Suprapubic skin (tissue), 4 donors: ENCODE results near the gene PRKACA. TPM values are rescaled to one million over a fixed set of nuclear protein-coding genes. Genes with fewer than 3 reads are reported as not detected.

Source experiments
- DNase-seq, 2 donors: peaks; one replicate each; pipeline ENCODE4 v3.0.0-alpha.2; 2019; ENCODE audit warnings: low spot score in 2 of 2
- H3K27ac ChIP-seq: fragments of 200-600 bp; sonication (generic); one replicate; pipeline ENCODE4 v1.5.1; 2019
- H3K27me3 ChIP-seq: fragments of 200-600 bp; sonication (generic); one replicate; pipeline ENCODE4 v1.5.1; 2019
- H3K36me3 ChIP-seq: fragments of 200-600 bp; sonication (generic); one replicate; pipeline ENCODE4 v1.5.1; 2019
- H3K4me1 ChIP-seq: fragments of 200-600 bp; sonication (generic); one replicate; pipeline ENCODE4 v1.5.1; 2019
- H3K4me3 ChIP-seq: fragments of 200-600 bp; sonication (generic); one replicate; pipeline ENCODE4 v1.5.1; 2019; ENCODE audit warnings: mild to moderate bottlenecking
- H3K9me3 ChIP-seq: fragments of 200-600 bp; sonication (generic); one replicate; pipeline ENCODE4 v1.5.1; 2019
- EP300 ChIP-seq: sonication (generic); formaldehyde crosslinking; IDR thresholded peaks from one replicate; pipeline ENCODE4 v1.6.1; 2017; ENCODE audit warnings: antibody characterized with exemption
- POLR2A ChIP-seq, 2 donors: fragments of 450-650 bp; IDR thresholded peaks; one replicate each; pipeline ENCODE4 v1.6.1; 2017; ENCODE audit warnings: antibody characterized with exemption in 2 of 2, mild to moderate bottlenecking in 2 of 2, moderate library complexity in 2 of 2
- POLR2AphosphoS5 ChIP-seq, 3 donors: sonication (generic); formaldehyde crosslinking; IDR thresholded peaks; one replicate each; pipeline ENCODE4 v1.6.1; 2017; ENCODE audit warnings: antibody characterized with exemption in 3 of 3
- WGBS: methylation state at CpG from one replicate; pipeline ENCODE4 v1.1.5; 2018; 5-methylcytosine and 5-hydroxymethylcytosine counted together
- total RNA-seq, 4 donors: library from RNA; depleted of rRNA; stranded (reverse); fragments of >200 nt; gene quantifications; one replicate each; pipeline ENCODE4 v1.1.0, GENCODE V29; 2016
- TF ChIP-seq, protein P1 (sequence below), 2 donors: fragments of 200-600 bp in 1 of 2; fragments of 450-650 bp in 1 of 2; sonication (generic) in 1 of 2; IDR thresholded peaks; one replicate each; pipeline ENCODE4 v1.5.1; 2016 to 2019; ENCODE audit warnings: antibody characterized with exemption in 2 of 2, mild to moderate bottlenecking in 1 of 2, moderate library complexity in 1 of 2

PRKACA gene
- total RNA-seq, 4 donors from 2014 or later, result 22.1 to 42.6 (median 31.2) TPM

DNA sequence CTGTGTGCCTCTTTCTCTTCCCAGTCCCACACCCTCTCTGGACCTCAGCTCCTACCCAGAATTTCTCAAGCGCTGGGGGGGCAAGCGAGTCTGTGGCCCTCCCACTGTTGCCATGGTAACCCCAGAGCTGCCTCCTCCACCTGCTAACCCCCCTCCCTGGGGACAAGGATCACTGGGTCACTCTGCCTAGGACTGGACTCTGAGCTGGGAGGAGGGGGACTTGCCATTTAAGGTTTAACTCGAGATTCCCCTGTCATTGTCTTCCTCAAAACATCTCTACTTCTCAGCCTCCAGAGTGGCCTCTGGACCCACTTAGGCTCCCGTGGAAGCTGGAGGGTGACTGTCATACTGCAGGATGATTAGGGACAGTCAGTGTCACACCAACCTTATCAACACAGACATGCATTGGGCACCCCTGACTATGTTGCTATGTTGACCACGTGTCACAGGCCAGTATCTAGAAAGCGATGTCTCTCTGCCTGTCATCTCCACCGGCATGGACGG lies 57.9 kb downstream of the PRKACA start:
- H3K27ac ChIP-seq, result no peak overlapping the region
- H3K4me3 ChIP-seq, result no peak overlapping the region
- no peaks in the 10 kb centered on the region for H3K36me3 ChIP-seq
- WGBS, result 58% methylated on average over 8 of the region's 8 CpGs
- H3K4me1 ChIP-seq, result peaks cover 15% of the 10 kb centered on the region
- no peak for DNase-seq
- H3K27me3 ChIP-seq, result peaks cover 42% of the 10 kb centered on the region
- TF ChIP-seq POLR2A (IDR thresholded peaks at IDR 0.05) (no peak), POLR2AphosphoS5 (IDR thresholded peaks at IDR 0.05) (no peak), EP300 (no peak)
- TF ChIP-seq, protein P1, sequence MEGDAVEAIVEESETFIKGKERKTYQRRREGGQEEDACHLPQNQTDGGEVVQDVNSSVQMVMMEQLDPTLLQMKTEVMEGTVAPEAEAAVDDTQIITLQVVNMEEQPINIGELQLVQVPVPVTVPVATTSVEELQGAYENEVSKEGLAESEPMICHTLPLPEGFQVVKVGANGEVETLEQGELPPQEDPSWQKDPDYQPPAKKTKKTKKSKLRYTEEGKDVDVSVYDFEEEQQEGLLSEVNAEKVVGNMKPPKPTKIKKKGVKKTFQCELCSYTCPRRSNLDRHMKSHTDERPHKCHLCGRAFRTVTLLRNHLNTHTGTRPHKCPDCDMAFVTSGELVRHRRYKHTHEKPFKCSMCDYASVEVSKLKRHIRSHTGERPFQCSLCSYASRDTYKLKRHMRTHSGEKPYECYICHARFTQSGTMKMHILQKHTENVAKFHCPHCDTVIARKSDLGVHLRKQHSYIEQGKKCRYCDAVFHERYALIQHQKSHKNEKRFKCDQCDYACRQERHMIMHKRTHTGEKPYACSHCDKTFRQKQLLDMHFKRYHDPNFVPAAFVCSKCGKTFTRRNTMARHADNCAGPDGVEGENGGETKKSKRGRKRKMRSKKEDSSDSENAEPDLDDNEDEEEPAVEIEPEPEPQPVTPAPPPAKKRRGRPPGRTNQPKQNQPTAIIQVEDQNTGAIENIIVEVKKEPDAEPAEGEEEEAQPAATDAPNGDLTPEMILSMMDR (IDR thresholded peaks at IDR 0.05), result no peak
- no peaks in the 10 kb centered on the region for H3K9me3 ChIP-seq

DNA sequence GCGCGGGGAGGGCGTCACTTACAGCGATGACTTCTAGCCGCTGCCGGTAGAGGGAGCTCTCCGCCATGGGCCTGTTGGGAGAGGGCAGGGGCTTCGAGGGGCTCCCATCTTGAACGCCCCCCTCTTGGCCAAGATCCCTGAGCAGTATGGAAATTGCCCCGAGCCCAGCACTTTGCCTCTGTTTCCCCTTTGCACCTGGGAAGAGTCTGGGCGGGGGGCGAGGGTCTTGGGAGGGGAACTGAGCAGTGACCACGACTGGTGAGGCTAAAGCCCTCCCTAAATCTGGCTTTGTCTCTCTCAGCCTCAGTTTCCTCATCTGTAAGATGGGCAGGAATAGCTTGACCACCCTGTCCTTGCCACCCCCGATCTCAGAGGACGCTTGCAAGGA lies 58.5 kb downstream of the PRKACA start:
- Histone ChIP-seq H3K36me3 (no peaks in the 10 kb centered on the region), H3K4me1 (peaks cover 15% of the 10 kb centered on the region), H3K27me3 (peaks cover 42% of the 10 kb centered on the region), H3K27ac (no peak overlapping the region), H3K9me3 (no peaks in the 10 kb centered on the region), H3K4me3 (no peak overlapping the region)
- no peak for DNase-seq
- TF ChIP-seq POLR2AphosphoS5 (IDR thresholded peaks at IDR 0.05) (no peak), EP300 (no peak)
- TF ChIP-seq, protein P1 (IDR thresholded peaks at IDR 0.05), result peak in 1 of 2 donors; percentile 64
- 21% methylated on average over 15 of the region's 15 CpGs for WGBS

DNA sequence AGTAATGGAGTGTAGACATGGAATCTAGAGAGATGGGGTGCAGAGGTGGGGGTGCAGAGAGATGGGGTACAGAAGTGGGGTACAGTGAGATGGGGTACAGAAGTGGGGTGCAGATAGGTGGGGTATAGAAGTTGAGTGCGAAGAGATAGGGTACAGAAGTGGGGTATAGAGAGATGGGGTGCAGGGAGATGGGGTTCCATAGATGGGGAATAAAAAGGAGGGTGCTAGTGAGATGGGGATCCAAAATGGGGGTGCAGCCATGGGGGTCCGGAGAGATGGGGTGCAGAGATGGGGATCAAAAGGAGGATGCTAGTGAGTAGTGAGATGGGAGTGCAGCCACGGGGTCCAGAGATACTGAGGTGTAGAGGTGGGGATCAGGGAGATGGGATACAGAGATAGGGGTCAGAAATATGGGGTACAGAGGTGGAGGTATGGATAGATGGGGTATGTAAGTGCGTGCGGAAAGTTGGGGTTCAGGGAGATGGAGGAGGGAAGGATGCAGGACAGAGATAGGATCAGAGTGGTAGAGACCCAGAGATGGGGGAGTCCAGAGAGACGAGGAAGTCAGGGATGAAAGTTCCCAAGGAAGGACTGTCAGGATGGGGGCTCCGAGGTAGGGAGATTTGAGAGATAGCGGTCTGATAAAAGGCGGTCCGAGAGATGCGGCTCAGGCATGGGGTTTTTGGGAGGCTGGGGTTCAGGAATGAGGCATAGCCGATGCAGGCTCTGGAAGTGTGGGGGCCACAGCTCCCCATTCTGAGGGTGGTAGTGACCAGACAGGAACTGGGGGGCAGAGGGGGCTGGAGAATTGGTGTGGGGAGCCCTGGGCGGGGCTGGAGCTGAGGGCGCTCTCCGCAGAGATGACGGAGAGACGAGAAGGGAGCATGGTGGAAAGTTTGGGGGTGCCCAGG lies 59.1 kb downstream of the PRKACA start:
- Histone ChIP-seq H3K9me3 (no peaks in the 10 kb centered on the region), H3K36me3 (no peaks in the 10 kb centered on the region), H3K27me3 (peaks cover 42% of the 10 kb centered on the region), H3K27ac (no peak overlapping the region), H3K4me3 (no peak overlapping the region), H3K4me1 (peaks cover 15% of the 10 kb centered on the region)
- DNase-seq, result no peak
- TF ChIP-seq POLR2A (IDR thresholded peaks at IDR 0.05) (no peak), EP300 (no peak), POLR2AphosphoS5 (IDR thresholded peaks at IDR 0.05) (no peak)
- TF ChIP-seq, protein P1 (IDR thresholded peaks at IDR 0.05), result no peak
- WGBS, result 18% methylated on average over 17 of the region's 17 CpGs

DNA sequence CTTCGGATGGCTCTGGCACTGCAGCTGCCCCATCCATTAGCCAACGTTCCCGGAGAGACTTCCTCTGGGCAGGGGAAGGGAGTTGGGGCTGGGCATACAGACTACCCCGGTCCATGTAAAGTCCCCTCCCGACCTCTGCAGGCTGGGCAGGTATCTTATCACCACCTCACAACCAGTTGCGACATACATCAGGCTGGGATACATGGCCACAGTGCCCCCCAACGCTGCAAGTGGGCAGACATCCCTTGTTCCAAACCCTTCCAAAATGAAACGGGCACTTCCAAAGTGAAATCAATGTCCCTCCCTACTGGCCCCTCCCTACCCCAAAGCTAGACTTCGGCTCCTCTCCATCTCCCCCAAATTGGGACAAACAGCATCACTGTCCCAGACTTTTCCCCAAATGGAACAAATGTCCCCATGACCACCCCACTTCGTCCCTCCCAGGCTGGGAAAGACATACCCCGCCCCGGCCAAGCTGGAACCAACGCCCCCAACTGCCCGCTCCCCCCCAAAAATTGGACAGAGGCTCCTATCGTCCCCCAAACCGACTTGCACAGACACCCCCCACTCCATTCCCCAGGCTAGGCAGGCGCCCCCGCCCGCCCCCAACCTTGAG lies 60.7 kb downstream of the PRKACA start:
- Histone ChIP-seq H3K36me3 (no peaks in the 10 kb centered on the region), H3K27ac (no peak overlapping the region), H3K27me3 (peaks cover 37% of the 10 kb centered on the region), H3K4me1 (peaks cover 15% of the 10 kb centered on the region), H3K4me3 (peak overlapping the region; percentile 45), H3K9me3 (no peaks in the 10 kb centered on the region)
- TF ChIP-seq POLR2AphosphoS5 (IDR thresholded peaks at IDR 0.05) (no peak), POLR2A (IDR thresholded peaks at IDR 0.05) (no peak), EP300 (no peak)
- TF ChIP-seq, protein P1 (IDR thresholded peaks at IDR 0.05), result no peak
- DNase-seq, result no peak
- 25% methylated on average over 6 of the region's 19 CpGs for WGBS

GRCh38 chr19:14056069-14056666 lies 61.4 kb downstream of the PRKACA start:
- Histone ChIP-seq H3K4me1 (peaks cover 15% of the 10 kb centered on the region), H3K27me3 (peaks cover 31% of the 10 kb centered on the region), H3K9me3 (no peaks in the 10 kb centered on the region), H3K4me3 (no peak overlapping the region), H3K36me3 (no peaks in the 10 kb centered on the region), H3K27ac (no peak overlapping the region)
- TF ChIP-seq, protein P1 (IDR thresholded peaks at IDR 0.05), result no peak
- TF ChIP-seq POLR2AphosphoS5 (IDR thresholded peaks at IDR 0.05) (no peak), EP300 (no peak), POLR2A (IDR thresholded peaks at IDR 0.05) (no peak)
- DNase-seq, result no peak
- WGBS, result 96% methylated on average over 6 of the region's 10 CpGs
